Rectal smooth muscle tissue (tissue), 1 donor: ENCODE data around the gene RPS6KC1.
"Not testable (repeated sequence)": the region's sequence is repeated elsewhere in the genome, so short reads cannot be mapped to it uniquely, and the experiment has no call there.

ENCODE experiments used
- H3K27ac ChIP-seq: one replicate; pipeline ENCODE4 v1.7.0; 2013; ENCODE audit warnings: low read depth, low read length, inconsistent platforms
- H3K27me3 ChIP-seq: one replicate; pipeline ENCODE4 v1.7.0; 2013; ENCODE audit warnings: low read length; ENCODE audit not compliant: control insufficient read depth, insufficient read depth
- H3K36me3 ChIP-seq: one replicate; pipeline ENCODE4 v1.7.0; 2013; ENCODE audit warnings: low read length; ENCODE audit not compliant: control insufficient read depth, insufficient read depth
- H3K4me1 ChIP-seq: one replicate; pipeline ENCODE4 v1.7.0; 2013; ENCODE audit warnings: low read length; ENCODE audit not compliant: control insufficient read depth, insufficient read depth
- H3K4me3 ChIP-seq: one replicate; pipeline ENCODE4 v1.7.0; 2013; ENCODE audit warnings: low read length
- H3K9ac ChIP-seq: one replicate; pipeline ENCODE4 v1.7.0; 2013; ENCODE audit warnings: low read length

RPS6KC1 gene

DNA sequence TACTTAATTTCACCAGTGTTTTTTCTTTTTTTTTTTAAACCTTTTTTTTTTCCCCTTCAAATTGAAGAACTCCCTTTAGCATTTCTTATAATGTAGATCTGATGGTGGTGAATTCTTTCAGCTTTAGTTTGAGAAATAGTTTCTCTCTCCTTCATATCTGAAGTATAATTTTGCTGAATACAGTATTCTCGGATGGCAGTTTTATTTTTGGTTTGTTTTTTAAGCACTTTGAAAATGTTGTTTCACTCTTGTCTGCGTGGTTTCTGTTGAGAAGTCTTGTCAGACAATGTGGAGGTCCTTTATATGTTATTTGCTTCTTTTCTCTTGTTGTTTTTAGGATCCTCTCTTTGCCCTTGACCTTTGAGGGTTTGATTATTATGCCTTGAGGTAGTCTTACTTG is 135.1 kb downstream of the RPS6KC1 start:
- Histone ChIP-seq H3K9ac (no peak overlapping the region), H3K4me3 (no peak overlapping the region), H3K27ac (no peak overlapping the region), H3K4me1 (no peaks in the 10 kb centered on the region), H3K36me3 (no peaks in the 10 kb centered on the region), H3K27me3 (no peaks in the 10 kb centered on the region)

GRCh38 chr1:213192026-213192425 is 141.0 kb downstream of the RPS6KC1 start:
- H3K4me1 ChIP-seq = no peaks in the 10 kb centered on the region
- H3K9ac ChIP-seq = no peak overlapping the region
- no peaks in the 10 kb centered on the region for H3K27me3 ChIP-seq

DNA sequence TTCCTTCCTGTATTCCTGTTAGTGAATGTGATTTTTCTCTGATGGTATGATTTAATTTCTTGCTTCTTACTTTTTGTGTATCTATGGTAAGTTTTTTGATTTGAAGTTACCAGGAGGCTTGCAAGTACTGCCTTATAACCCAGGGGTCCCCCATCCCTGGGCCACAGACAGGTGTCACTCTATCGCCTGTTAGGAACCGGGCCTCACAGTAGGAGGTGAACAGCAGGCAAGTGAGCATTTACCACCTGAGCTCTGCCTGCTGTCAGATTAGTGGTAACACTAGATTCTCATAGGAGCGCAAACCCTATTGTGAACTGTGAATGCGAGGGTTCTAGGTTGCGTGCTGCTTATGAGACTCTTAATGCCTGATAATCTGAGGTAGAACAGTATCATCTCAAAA is 143.3 kb downstream of the RPS6KC1 start:
- H3K4me1 ChIP-seq = no peaks in the 10 kb centered on the region
- H3K4me3 ChIP-seq = no peak overlapping the region
- H3K27ac ChIP-seq = no peak overlapping the region
- H3K27me3 ChIP-seq = no peaks in the 10 kb centered on the region
- H3K36me3 ChIP-seq = no peaks in the 10 kb centered on the region
- H3K9ac ChIP-seq = no peak overlapping the region

More at GRCh38 chr1:213192026-213192425, 141.0 kb downstream of the RPS6KC1 start:
- H3K27ac ChIP-seq = no peak overlapping the region
- H3K36me3 ChIP-seq = no peaks in the 10 kb centered on the region
- no peak overlapping the region for H3K4me3 ChIP-seq

DNA sequence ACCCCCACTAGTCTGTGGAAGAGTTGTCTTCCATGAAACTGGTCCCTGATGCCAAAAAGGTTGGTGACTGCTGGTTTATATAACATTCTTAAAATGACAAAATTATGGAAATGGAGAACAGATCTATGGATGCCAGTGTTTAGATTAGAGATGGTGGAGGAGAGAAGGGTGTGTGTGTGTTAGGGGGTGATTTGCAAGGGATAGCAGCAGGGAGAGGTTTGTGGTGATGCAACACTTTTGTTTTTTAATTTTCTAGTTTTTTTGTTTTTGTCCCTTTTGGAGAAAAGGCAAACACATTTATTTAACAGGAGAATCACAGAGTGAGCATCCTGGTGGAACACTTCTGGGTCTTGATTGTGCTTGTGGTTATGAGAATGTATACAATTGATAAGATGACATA is 143.8 kb downstream of the RPS6KC1 start:
- Histone ChIP-seq H3K4me3 (no peak overlapping the region), H3K27ac (no peak overlapping the region)

GRCh38 chr1:213196328-213197054 is 145.4 kb downstream of the RPS6KC1 start:
- not testable (repeated sequence) for H3K27ac ChIP-seq, H3K4me1 ChIP-seq, H3K36me3 ChIP-seq

More for the DNA sequence above, 143.8 kb downstream of the RPS6KC1 start:
- H3K27me3 ChIP-seq = no peaks in the 10 kb centered on the region
- H3K4me1 ChIP-seq = no peaks in the 10 kb centered on the region
- H3K9ac ChIP-seq = no peak overlapping the region
- no peaks in the 10 kb centered on the region for H3K36me3 ChIP-seq

GRCh38 chr1:213200630-213201029 is 149.6 kb downstream of the RPS6KC1 start:
- Histone ChIP-seq H3K9ac (no peak overlapping the region), H3K4me3 (no peak overlapping the region), H3K27me3 (no peaks in the 10 kb centered on the region), H3K27ac (no peak overlapping the region), H3K36me3 (no peaks in the 10 kb centered on the region), H3K4me1 (no peaks in the 10 kb centered on the region)

More at GRCh38 chr1:213196328-213197054, 145.4 kb downstream of the RPS6KC1 start:
- not testable (repeated sequence) for H3K9ac ChIP-seq, H3K27me3 ChIP-seq, H3K4me3 ChIP-seq

DNA sequence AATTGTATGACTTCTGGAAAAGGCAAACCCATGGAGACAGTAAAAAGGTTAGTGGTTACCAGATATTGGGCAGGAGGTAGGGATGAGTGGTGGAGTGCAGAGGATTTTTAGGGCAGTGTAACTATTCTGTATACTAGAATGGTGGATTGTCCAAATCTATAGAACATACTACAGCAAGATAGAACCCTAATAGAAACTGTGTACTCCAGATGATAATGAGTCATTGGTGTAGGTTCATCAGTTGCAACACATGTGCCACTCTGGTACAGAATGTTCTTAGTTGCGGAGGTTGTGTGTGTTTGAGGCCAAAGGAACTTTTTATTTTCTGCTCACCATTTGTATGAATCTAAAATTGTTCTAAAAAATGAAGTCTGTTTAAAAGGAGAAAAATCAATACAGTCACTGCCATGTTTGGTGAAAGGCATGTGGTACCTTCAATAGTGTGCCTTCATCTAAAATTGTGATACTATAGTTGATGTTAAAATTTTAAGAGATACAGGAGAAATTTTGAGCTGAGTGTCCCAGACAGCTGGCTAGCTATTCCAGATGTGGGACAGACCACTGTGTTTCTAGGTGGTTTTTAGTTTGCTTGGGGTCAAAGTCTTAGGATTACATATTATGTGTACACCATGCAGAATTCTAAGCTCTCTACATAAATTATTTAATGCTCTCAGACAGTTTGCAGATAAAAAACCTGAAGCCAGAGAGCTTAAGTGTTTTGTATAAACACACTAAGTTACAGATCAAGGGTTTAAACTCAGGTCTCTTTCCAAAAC is 150.5 kb downstream of the RPS6KC1 start:
- Histone ChIP-seq H3K36me3 (no peaks in the 10 kb centered on the region), H3K4me3 (no peak overlapping the region), H3K27ac (no peak overlapping the region), H3K9ac (no peak overlapping the region), H3K27me3 (no peaks in the 10 kb centered on the region), H3K4me1 (no peaks in the 10 kb centered on the region)

- H3K4me1 ChIP-seq = no peaks in the 10 kb centered on the region
- H3K36me3 ChIP-seq = no peaks in the 10 kb centered on the region
- H3K27ac ChIP-seq = no peak overlapping the region
- H3K4me3 ChIP-seq = no peak overlapping the region
- no peaks in the 10 kb centered on the region for H3K27me3 ChIP-seq
- H3K9ac ChIP-seq = no peak overlapping the region
Observed at GRCh38 chr1:213211201-213211600, 160.2 kb downstream of the RPS6KC1 start.

GRCh38 chr1:213219076-213219475 is 168.0 kb downstream of the RPS6KC1 start:
- not testable (repeated sequence) for H3K36me3 ChIP-seq, H3K9ac ChIP-seq, H3K27me3 ChIP-seq, H3K27ac ChIP-seq, H3K4me3 ChIP-seq, H3K4me1 ChIP-seq

DNA sequence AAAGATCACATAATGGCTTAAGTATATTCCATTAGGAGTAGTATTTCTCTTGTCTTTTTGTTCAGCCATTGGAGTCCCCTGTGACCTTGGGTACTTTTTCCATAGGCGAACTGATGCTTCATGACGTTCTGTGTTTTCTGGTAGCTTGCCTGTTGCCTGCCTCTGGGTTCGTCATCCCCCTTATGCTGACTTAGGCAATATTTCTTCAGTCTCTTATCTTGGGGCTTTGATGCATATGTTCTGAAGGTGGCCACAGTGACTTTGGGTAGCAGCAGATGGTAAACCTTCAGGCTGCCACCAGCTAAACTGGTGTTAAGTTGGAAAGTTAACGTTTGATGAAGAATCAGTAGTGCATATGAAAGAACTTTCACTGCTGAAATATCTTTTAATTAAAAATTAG is 170.2 kb downstream of the RPS6KC1 start:
- Histone ChIP-seq H3K4me3 (no peak overlapping the region), H3K9ac (no peak overlapping the region), H3K36me3 (no peaks in the 10 kb centered on the region), H3K27me3 (no peaks in the 10 kb centered on the region), H3K4me1 (no peaks in the 10 kb centered on the region), H3K27ac (no peak overlapping the region)

- H3K9ac ChIP-seq = no peak overlapping the region
- H3K36me3 ChIP-seq = no peaks in the 10 kb centered on the region
- no peaks in the 10 kb centered on the region for H3K27me3 ChIP-seq
- no peak overlapping the region for H3K4me3 ChIP-seq
- H3K27ac ChIP-seq = no peak overlapping the region
- H3K4me1 ChIP-seq = no peaks in the 10 kb centered on the region
Observed at GRCh38 chr1:213227458-213227857, 176.4 kb downstream of the RPS6KC1 start.

DNA sequence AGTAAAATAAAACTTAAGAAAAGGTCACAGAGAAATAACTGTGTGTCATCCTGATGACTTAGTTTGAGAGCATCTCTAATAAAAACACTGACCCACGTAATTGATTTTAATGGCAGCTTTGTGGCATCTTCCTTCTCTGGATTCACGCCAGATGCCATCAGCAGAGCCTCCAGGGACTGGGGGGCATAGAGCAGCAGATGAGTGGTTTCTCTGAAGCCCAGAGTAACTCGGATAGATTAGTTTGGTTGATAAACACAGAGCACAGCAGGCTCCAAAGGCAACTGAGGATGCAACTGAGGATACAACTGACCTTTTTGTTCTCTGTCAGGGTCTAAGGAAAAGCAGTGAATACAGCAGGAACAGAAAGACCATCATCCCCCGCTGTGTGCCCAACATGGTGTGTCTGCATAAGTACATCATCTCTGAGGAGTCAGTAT is 180.8 kb downstream of the RPS6KC1 start:
- Histone ChIP-seq H3K27ac (no peak overlapping the region), H3K27me3 (no peaks in the 10 kb centered on the region), H3K4me1 (no peaks in the 10 kb centered on the region), H3K9ac (no peak overlapping the region), H3K4me3 (no peak overlapping the region), H3K36me3 (no peaks in the 10 kb centered on the region)

DNA sequence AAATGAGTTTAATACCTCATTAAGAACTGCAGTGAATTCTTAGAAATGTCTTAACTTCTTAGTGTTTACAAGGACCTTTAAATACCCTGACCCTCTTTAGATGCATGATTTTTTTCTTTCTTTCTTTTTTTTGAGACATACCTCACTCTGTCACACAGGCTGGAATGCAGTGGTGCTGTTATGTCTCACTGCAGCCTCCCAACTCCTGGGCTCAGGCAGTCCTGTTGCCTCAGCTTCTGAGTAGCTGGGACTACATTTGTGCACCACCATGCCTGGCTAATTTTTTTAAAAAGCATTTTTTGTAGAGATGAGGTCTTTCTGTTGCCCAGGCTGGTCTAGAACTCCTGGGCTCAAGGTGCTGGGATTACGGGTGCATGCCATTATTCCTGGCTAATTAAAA is 191.8 kb downstream of the RPS6KC1 start:
- H3K4me1 ChIP-seq = no peaks in the 10 kb centered on the region
- no peak overlapping the region for H3K4me3 ChIP-seq
- H3K9ac ChIP-seq = no peak overlapping the region
- no peaks in the 10 kb centered on the region for H3K27me3 ChIP-seq
- H3K27ac ChIP-seq = no peak overlapping the region
- H3K36me3 ChIP-seq = peaks cover 3% of the 10 kb centered on the region
